NCI-H1092 (cell line): Measurements from ENCODE around the gene SRSF10.
A peak's percentile ranks its signal among the peaks of the same experiment; 100 is the strongest.
"Not testable (repeated sequence)": the region's sequence is repeated elsewhere in the genome, so short reads cannot be mapped to it uniquely, and the experiment has no call there.

Experiments
- DNase-seq: peaks from one replicate; lab custom pipeline; 2025; lab: John Stamatoyannopoulos, UW

Gene SRSF10

DNA sequence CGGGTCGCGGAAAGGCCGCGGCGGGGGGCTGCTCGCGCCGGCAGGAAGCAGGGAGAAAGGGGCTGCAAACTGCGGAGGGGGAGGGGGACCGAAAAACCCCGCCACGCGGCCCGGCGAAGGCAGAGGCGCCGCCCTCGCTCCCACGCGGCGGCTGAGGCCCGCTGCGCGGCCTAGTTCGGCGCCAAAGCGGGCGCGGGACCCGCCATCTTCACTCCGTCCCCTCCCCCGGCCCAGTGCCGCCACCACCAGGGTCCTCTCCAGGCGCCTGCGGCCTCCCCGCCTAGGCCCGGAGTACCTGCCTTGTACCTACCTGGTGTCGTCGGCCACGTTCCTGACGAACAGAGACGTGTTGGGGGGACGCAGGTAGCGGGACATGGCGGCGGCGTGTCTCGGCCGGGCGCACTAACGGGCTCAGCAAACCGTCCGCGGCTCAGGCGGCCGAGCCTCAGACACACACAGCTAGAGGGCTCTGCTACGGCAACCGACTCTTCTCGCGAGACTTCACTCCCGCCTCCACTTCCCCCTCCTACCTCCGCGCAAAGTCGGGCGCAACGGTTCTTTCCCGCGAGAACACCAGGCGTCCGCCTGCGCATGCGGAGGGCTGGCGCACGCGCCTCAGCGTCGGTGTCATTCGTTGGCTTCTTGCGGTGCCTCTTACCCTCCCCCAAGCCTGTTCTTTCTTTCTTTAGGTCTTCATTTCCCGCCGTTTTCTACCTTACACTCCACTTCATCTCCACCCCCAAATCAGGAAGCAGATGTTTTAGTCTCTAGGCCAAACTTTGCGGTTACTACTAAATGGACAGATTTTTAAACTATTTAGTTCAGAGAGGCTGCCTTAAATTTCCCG lies at the start of gene SRSF10:
Gene SRSF10, minus strand, starts transcription at position 447 of the 847 bp plus-strand sequence. Its CDS starts 72 bp downstream, at position 375.
- peak; percentile 100 for DNase-seq

DNA sequence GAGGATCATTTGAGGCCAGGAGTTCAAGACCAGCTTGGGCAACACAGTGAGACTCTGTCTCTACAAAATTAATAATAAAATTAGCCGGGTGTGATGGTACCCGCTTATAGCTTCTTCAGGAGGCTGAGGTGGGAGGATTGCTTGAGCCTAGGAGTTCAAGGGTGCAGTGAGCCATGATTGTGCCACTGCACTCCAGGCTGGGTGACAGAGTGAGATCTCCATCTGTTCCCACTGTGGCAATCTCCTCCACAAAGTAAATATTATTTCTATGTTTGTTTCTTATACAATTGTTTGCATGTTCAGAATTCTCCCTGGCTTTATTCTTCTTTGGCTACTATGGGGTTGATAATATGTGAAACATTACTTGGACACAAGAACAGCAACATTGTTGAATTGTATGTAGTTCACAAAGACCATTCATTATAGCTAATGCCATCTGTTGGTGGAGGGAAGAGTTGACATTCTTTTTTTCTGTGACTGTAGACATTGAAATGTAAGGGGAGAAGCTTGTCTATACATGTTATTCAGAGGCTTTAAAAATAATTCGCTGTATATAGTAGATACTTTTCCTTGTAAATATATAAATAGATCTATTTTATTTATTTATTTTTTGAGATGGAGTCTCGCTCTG lies 47.8 kb upstream of the SRSF10 start:
- no peak for DNase-seq

DNA sequence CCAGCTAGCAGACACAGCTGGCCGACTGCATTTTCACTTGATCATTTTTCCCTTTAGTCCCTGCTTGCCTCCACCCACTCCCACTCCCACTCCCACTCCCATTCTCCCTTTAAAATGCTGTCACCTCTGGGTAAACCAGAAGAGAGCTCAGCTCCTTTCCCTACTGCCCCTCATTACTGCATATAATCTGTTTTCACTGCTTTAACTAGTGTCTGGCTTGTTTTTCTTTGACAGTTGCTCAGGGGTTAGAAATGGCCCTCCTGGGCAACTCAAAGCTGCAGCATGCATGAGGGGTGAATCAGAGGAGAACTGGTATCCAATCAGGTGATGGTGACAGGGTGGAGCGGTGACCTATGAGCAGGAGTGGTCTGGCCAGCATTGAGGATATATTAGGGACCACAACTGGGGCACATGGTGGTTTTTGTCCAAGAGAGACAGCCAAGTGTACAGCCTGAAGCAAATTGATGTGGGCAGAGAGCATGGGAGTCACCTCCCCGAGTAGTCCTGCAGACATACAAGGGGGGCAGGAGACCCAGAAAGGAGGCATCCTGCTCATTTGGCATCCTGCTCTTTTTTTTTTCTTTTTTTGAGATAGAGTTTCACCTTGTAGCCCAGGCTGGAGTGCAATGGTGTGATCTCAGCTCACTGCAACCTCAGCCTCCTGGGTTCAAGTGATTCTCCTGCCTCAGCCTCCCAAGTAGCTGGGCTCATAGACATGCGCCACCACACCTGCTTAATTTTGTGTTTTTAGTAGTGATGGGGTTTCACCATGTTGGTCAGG lies 42.6 kb upstream of the SRSF10 start:
- no peak for DNase-seq

DNA sequence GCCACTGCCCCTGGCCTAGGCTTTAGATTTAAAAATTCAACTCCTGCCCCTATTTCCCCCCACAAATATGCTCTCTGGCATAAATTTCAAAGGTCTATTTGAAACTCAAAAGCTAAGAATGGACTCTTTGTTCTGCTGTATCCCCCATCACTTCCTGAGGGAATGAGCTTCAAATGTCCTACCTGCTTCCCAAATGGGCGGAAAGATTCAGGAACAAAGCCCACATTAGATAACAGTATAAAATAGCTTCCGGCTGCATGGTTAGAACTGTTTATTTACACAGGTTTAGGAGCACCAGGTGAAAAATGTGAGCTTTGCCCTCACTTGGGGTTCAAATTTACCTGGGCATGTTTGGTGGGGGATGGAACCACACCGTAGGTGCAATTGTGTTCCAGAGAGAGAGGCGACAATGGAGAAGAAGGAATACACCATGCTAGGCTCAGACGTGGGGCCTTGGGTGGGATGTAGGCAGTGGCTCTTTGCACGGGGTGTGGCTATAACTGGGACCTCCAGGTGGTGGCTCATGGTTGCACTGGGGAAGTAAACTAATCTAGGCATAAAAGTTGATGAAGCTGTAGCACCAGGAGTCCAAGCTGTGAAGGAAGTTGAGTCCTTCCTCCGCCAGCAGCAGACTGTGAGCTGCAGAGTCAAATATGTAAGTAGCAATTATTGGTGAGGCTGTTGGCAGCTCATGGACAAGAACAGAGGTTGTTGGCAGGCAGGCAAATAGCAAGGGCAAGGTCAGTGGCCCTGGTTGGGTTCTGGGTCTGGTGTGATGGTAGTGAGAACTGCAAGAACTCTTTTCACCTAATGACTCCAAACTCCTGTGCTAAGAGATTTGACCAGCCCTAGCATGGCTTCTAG lies 41.5 kb upstream of the SRSF10 start:
- DNase-seq = no peak

DNA sequence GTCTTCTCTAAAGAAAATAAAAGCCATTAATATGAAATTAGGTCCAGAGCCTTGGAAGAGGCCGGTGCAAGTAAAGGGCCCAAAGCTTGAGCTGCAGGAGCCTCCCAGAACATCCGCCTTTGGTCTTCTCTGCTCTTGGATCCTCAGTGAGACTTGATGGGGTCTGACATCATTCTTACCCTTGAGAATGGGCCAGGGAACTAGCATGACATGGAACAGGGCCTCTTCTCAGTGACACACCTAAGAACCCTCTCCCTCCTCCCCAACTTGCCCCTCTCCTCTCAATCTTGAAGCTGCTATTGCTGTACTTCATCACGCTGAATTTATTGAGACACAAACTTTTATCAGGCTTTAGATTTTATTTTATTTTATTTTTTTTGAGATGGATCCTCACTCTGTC lies 40.3 kb upstream of the SRSF10 start:
- no peak for DNase-seq

DNA sequence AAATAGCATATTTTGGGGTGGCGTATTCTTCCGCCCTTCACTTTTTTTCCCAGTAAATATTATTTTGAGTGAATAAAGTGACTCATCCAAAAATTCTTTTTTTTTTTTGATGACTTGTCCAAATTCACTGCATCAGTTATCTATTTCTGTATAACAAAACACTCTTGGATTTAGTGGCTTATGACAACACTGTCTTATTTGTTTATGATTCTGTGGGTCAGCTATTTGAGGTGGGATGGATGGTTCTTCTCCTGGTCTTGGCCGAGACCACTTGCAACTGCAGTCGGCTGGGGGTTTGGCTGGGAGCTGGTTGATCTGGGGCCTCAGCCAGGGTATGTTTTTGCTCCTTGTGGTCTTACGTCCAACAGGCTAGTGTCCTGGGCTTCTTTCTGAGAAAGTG lies 39.9 kb upstream of the SRSF10 start:
- no peak for DNase-seq

DNA sequence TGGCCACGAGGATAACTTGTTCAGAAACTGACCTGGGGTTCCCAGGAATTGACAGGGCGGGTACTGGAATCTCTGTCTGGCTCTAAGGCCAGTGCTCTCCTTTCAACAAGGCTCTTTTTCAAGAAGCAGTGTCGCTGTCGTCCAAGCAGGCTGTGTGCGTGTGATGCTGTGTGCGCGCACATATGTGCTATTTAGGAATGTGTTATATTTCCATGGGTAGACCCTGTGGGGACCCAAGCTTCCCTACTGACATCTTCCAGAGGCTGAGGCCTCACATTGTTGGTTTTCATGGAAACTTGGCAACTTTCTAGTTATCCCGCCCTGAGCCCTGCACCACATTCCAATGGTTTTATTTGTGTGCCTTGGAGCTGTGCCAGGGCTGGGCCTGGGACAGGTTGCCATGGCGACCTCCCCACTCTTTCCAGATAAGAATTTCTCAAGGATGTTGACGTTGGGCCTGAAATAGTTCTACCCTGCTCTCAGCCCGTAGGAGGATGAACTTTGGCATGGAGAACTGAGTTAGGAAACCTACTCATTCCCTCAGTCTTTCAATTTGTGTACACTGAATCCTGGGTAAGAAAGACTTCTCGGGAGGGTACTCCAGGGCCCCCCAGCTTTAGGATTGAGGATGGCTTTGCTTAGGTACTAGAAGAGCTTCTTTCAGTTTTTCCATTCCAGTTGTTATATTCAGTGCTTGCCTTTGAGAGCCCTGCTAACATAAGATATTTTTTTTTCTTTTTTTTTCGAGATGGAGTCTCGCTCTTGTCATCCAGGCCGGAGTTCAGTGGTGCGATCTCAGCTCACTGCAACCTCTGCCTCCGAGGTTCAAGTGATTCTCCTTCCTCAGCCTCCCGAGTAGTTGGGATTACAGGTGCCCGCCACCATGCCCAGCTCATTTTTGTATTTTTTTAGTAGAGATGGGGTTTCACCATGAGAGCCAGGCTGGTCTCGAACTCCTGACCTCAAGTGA lies 38.8 kb upstream of the SRSF10 start:
- DNase-seq = no peak

DNA sequence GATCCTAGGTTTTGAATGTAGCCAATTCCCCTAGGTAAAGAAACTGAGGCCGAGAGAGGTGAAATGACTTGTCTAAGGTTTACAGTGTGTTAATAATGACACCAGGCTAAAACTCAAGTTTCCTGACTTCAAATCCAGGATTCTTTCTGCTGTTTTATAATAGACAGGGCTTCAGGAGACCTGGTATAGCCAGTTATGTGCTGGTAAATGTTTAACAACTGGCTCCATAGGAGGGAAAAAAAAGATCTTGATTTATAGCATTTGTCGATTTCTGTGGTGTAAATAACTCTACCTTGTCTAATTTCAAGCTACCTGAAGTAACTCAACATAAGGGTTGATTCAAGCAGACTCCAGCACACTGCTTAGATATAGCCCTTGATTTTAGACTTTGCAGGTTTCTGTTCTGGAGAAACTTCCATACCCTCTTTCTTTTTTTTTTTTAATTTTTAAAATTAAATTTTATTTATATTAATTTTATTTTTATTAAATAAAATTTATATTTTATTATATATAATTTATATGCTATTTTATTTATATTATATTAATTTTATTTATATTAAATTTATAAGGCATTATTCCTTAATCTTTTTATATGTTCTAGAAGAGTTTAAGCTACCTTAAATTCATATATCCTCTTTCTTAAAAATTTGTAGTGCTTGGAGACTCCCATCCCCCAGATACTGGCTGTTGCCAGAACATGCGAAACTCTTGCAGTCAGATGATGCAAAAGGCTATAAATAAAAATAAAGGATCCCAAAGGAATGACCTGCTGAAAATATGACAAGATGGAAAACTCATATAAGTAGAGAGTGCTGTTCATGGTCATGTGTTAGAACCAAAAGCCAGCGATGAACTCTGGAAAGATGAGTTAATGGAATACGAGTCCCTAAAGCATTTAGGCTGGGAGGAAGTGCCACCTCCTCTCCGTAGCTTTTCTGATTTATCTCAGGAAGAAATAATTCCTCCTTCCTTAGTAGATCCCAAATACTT lies 35.4 kb upstream of the SRSF10 start:
- no peak for DNase-seq

DNA sequence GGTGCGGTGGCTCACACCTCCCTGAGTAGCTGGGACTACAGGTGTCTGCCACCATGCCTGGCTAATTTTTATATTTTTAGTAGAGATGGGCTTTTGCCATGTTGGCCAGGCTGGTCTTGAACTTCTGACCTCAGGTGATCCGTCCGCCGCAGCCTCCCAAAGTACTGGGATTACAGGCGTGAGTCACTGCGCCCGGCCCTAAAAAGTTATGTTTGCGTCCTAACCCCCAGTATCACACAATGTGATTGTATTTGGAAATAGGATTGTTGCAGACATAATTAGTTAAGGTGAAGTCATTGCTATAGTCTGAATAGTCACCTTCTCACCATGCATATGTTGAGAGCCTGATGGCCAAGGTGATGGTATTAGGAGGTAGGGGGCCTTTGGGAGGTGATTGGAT lies 32.8 kb upstream of the SRSF10 start:
- DNase-seq = not testable (repeated sequence)

DNA sequence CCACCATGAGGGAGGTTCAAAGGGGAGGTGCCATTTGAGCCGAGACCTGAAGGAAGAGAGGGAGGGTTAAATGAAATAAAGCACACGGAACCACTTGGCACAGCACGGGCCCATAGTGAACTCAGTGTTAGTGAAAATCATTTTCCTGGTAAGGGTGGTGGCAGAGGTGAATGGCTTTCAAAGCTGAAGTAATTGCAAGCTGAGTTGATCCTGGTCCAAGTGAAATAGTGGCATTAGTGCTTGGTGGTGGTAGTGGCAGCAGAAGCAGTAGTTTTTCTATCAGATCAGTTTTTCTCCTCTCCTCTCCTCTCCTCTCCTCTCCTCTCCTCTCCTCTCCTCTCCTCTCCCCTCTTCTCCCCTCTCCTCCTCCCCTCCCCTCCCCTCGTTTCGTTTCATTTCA lies 30.5 kb upstream of the SRSF10 start:
- DNase-seq = no peak

DNA sequence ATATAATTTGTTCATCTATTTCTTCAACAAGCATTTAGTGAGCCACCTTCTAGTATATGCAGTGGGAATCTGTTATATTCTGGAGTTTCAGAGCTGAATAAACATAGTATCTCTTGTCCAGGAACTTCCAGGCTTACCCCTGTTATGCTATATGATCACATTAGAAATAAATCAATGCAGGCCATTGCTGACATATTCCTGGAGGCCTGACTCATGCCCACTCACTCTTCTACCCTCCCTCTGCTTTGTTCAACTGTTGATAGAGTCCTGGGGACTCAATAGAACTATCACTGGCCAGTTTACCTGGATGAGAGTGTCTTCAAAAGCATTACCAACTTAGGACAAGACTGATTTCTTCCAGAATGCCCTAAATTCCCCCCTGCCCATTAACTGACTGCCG lies 29.3 kb upstream of the SRSF10 start:
- DNase-seq = no peak

DNA sequence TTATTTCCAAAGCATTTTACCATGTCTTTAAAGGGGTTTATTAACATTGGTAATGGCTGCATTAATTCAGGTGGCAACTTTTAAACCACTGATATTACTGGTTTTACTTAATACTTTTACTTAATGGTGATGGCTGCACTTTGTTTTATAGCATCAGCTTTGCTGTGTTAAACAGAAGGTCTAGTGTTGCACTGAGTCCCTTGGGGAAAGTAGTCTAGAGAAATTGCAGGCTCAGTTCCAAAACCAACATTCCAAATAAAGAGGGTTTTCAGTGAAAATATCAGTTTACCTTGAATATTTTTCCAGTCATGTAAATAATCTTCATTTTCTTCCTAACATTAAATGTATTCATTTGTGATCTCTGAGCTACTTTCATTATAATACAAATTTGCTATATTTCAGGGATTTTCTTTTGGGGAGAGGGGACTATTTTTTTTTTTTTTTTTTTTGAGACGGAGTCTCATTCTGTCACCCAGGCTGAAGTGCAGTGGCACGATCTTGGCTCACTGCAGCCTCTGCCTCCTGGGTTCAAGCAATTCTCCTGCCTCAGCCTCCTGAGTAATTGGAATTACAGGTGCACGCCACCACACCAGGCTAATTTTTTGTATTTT lies 28.6 kb upstream of the SRSF10 start:
- peak; percentile 14 for DNase-seq

DNA sequence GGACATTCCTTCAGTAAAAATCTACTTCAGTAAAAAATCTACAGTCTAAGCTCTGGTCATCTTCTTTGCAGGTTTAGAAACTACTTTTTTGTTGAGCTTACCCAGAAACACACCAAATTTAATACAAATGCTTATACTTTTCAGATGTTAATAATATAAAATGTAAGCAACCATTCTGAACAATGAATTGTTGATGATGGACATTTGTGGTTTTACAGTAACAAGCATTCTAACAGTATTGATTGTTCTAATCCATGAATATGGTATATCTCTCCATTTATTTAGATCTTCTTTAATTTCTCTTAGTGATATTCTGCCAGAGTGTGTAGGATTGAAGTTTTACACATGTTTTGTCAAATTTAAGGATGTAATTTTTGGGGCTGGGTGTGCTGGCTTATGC lies 27.0 kb upstream of the SRSF10 start:
- DNase-seq = no peak

DNA sequence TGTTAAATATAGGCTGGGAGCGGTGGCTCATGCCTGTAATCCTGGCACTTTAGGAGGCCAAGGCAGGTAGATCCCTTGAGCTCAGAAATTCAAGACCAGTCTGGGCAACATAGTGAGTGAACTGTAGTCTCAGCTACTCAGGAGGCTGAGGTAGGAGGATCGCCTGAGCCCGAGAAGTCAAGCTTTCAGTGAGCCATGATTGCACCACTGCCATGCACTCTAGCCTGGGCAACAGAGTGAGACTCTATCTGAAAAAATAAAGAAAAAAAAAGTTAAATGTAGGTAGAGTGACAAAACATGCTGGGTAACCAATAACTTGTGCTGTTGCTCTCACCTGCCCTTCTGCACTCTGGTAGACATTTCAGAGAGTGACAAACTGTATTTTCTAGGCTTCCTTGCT lies 25.0 kb upstream of the SRSF10 start:
- DNase-seq = no peak

DNA sequence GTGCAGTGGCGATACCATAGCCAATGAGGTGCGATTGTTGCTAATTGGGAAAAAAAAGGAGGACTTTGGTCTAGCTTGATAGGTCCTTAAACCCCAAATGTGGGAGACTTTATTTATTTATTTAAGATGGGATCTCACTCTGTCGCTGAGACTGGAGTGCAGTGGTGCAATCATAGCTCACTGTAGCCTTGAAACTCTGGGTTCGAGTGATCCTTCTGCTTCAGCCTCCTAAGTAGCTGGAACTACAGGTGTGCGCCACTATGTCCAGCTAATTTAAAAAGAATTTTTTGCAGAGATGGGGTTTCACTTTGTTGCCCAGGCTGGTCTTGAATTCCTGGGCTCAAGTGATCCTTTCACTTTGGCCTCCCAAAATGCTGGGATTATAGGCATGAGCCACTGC lies 24.0 kb upstream of the SRSF10 start:
- DNase-seq = no peak

DNA sequence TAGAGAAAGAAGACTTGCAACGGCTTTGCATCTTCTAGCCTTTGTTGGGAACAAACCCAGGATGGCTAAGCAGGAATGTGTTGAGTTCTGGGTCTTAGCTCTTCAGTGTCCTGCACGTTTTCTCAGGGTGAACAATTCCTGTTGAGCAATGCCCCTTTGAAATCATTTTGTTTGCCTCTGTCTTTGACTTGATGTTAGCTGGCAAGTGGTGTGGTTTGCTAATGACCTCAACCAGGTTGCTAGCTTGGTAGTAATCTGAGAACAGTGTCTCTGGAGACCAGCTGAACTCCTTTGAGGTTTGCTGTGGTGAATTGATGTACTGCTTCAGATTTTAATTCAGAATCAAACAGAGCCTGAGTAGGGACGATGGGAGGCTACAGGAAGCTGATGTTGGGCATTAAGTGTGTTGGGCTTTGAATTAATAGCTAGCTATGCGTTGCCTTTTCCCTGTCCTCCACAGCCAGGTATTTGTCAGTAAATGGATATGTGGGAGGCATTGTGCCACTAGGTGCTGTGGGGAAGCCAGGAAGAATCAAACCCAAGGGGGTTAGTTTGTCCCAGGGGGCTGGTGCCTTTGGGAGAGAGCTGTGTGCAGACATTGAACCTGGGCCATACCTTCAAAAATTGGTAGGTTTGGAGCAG lies 23.3 kb upstream of the SRSF10 start:
- peak; percentile 24 for DNase-seq

DNA sequence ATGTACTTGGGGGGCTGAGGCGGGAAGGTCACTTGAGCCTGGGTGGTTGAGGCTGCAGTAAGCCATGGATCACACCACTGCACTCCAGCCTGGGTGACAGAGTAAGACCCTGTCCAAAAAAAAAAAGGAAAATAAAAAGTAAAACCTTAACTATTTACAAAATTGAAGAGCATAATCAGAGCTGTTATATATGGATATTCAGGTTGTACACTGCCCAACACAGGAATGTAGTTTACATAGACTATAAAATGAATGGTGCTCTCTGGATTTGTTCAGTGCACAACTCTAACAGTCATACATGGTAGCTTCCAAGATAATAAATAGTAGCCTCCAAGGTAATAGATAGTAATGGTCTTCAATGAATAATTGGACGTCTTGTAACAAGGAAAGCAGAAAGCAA lies 22.6 kb upstream of the SRSF10 start:
- DNase-seq = no peak

DNA sequence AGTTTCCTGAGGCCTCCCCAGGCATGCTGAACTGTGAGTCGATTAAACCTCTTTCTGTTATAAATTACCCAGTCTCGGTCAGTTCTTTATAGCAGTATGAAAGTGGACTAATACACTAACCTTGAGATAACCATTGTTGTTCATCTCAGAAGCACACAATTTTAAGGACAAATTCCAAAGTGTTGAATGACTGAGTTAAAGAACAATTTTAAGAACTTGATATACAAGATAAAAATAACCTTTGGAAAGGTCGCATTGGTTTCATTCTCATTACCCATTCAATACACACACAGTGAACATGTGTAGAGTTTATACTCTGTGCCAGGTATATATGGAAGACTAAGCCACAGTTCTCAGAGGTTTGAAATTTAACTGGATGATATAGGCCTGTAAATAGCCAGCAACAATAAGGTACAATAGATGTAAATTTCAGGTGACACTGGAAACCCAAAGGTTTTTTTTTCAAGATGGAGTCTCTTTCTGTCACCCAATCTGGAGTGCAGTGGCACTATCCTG lies 19.1 kb upstream of the SRSF10 start:
- DNase-seq = no peak
